MM.1S (cell line): Measurements from ENCODE around the gene MAN1C1.

Experiments
- DNase-seq: peaks from one replicate; pipeline ENCODE4 v3.0.0-alpha.2; 2015
- H2AFZ ChIP-seq: fragments of 300-600 bp; sonication (generic); 2 replicates; pipeline ENCODE4 v1.6.0; 2016; ENCODE audit warnings: antibody characterized with exemption, low read length
- H3F3A ChIP-seq: fragments of 300-600 bp; sonication (generic); 2 replicates; pipeline ENCODE4 v1.6.1; 2016; ENCODE audit warnings: mild to moderate bottlenecking, antibody characterized with exemption, low read length, moderate library complexity, mixed read lengths; ENCODE audit not compliant: insufficient read depth
- H3K27ac ChIP-seq: fragments of 300-600 bp; sonication (generic); 2 replicates; pipeline ENCODE4 v1.5.1; 2016; ENCODE audit warnings: mild to moderate bottlenecking, low read length
- H3K27me3 ChIP-seq: fragments of 300-600 bp; sonication (generic); replicated peaks from 2 replicates; pipeline ENCODE4 v1.6.0; 2016; ENCODE audit warnings: low read length; ENCODE audit not compliant: insufficient read depth
- H3K36me3 ChIP-seq: fragments of 300-600 bp; sonication (generic); replicated peaks from 2 replicates; pipeline ENCODE4 v1.6.1; 2016; ENCODE audit warnings: mild to moderate bottlenecking, low read length, mixed read lengths; ENCODE audit not compliant: insufficient read depth
- H3K4me1 ChIP-seq: fragments of 300-600 bp; sonication (generic); 2 replicates; pipeline ENCODE4 v1.6.1; 2016; ENCODE audit warnings: low read length, mixed read lengths
- H3K4me2 ChIP-seq: fragments of 300-600 bp; sonication (generic); 2 replicates; pipeline ENCODE4 v1.6.0; 2016; ENCODE audit warnings: low read depth, low read length
- H3K4me3 ChIP-seq: fragments of 300-600 bp; sonication (generic); 2 replicates; pipeline ENCODE4 v1.5.1; 2016; ENCODE audit warnings: low read length, mixed read lengths
- H3K79me2 ChIP-seq: fragments of 300-600 bp; sonication (generic); 2 replicates; pipeline ENCODE4 v1.6.1; 2016; ENCODE audit warnings: mixed run types, low read length, mixed read lengths
- H3K9ac ChIP-seq: fragments of 300-600 bp; sonication (generic); 2 replicates; pipeline ENCODE4 v1.6.1; 2016; ENCODE audit warnings: low read length, mixed read lengths
- H3K9me2 ChIP-seq: fragments of 300-600 bp; sonication (generic); replicated peaks from 2 replicates; pipeline ENCODE4 v1.6.1; 2016; ENCODE audit warnings: mild to moderate bottlenecking, low read length, mixed read lengths; ENCODE audit not compliant: insufficient read depth
- H3K9me3 ChIP-seq: fragments of 300-600 bp; sonication (generic); replicated peaks from 2 replicates; pipeline ENCODE4 v1.6.1; 2016; ENCODE audit warnings: mild to moderate bottlenecking, low read length, mixed read lengths; ENCODE audit not compliant: insufficient read depth
- H4K20me1 ChIP-seq: fragments of 300-600 bp; sonication (generic); 2 replicates; pipeline ENCODE4 v1.6.1; 2016; ENCODE audit warnings: mild to moderate bottlenecking, low read length, moderate library complexity, mixed read lengths; ENCODE audit not compliant: insufficient read depth
- EZH2 ChIP-seq: fragments of 300-600 bp; sonication (generic); optimal IDR thresholded peaks from 2 replicates; pipeline ENCODE3; 2017; ENCODE audit warnings: low read depth, mild to moderate bottlenecking, antibody characterized with exemption, low read length, mixed read lengths
- EZH2phosphoT487 ChIP-seq: fragments of 300-600 bp; sonication (generic); IDR thresholded peaks from 2 replicates; pipeline ENCODE4 v1.6.1; 2018; ENCODE audit warnings: antibody characterized with exemption, low read length
- TF ChIP-seq, protein P1 (sequence below): fragments of 300-600 bp; sonication (generic); IDR thresholded peaks from 2 replicates; pipeline ENCODE4 v1.5.1; 2016; ENCODE audit warnings: antibody characterized with exemption, low read length, mixed read lengths

MAN1C1 gene

DNA sequence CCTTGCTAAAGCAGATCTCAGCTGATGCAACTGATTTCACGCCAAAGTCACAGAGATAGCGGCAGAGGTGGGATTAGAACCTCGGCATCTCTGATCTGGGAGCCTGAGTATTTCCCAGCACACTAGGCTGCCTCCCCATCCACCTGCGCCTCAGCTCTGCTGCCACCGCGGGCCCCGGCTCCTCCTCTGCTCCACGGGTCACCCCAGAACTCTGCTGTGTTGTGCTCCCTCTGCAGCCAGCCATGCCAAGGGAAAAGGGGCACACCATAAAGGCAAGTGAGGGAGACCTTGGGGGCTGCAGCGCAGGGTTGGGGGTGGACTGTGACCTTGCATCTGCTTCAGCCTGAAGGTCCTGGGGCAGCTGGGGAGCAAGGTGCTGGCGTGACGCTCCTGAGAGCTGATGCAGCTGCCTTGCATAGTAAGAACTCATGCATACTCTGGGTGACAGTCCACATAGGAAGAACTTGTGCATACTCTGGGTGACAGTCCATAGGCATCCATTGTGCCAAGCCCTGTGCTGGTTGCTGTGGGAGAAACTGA lies 68.7 kb downstream of the MAN1C1 start:
- Histone ChIP-seq H2AFZ (no peak overlapping the region), H3K9me3 (no peaks in the 10 kb centered on the region), H3K79me2 (no peaks in the 10 kb centered on the region), H3K27ac (no peak overlapping the region), H4K20me1 (no peaks in the 10 kb centered on the region), H3K27me3 (no peaks in the 10 kb centered on the region), H3K4me1 (no peaks in the 10 kb centered on the region), H3K4me3 (no peak overlapping the region), H3K9me2 (no peaks in the 10 kb centered on the region), H3K4me2 (no peak overlapping the region), H3F3A (no peaks in the 10 kb centered on the region), H3K36me3 (no peaks in the 10 kb centered on the region), H3K9ac (no peak overlapping the region)
- DNase-seq: no peak
- TF ChIP-seq EZH2: no peak
- TF ChIP-seq EZH2phosphoT487: no peak
- TF ChIP-seq, protein P1, sequence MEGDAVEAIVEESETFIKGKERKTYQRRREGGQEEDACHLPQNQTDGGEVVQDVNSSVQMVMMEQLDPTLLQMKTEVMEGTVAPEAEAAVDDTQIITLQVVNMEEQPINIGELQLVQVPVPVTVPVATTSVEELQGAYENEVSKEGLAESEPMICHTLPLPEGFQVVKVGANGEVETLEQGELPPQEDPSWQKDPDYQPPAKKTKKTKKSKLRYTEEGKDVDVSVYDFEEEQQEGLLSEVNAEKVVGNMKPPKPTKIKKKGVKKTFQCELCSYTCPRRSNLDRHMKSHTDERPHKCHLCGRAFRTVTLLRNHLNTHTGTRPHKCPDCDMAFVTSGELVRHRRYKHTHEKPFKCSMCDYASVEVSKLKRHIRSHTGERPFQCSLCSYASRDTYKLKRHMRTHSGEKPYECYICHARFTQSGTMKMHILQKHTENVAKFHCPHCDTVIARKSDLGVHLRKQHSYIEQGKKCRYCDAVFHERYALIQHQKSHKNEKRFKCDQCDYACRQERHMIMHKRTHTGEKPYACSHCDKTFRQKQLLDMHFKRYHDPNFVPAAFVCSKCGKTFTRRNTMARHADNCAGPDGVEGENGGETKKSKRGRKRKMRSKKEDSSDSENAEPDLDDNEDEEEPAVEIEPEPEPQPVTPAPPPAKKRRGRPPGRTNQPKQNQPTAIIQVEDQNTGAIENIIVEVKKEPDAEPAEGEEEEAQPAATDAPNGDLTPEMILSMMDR: no peak

DNA sequence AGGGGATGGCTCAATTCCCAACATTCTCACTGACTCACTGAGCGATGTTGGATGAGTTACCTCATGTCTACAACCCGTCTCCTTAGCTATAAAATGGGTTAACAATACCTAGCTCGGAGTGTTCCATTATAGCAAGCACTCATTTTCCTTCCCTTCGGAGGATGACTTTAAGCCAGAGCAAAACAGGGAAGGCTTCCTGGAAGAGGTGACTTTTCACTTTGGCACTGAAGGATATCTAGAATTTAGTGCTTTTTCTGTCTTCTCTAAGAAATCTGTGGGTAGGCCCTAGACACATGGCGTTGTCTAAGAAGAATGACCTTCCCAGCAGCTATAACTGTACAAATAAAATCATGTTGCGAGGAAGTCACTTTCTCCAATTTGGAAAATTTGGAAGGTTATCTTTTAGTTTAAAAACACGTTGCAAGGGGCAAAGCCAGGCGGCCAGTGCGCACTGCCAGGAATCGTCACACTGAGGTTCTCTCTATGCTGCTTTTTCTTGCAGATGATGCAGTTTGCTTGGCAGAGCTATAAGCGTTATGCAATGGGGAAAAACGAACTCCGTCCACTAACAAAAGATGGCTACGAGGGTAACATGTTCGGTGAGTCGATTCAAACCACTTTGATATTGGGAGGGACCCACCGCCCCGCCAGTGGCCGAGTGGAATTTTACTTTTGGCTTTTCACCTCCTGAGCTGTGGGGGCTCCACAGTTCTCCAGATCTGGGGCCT lies 69.5 kb downstream of the MAN1C1 start:
- Histone ChIP-seq H3K27me3 (no peaks in the 10 kb centered on the region), H3F3A (no peaks in the 10 kb centered on the region), H3K4me2 (no peak overlapping the region), H3K79me2 (no peaks in the 10 kb centered on the region), H3K36me3 (no peaks in the 10 kb centered on the region), H3K4me3 (no peak overlapping the region), H3K9me3 (no peaks in the 10 kb centered on the region), H4K20me1 (no peaks in the 10 kb centered on the region), H3K4me1 (no peaks in the 10 kb centered on the region), H3K27ac (no peak overlapping the region), H2AFZ (no peak overlapping the region), H3K9me2 (no peaks in the 10 kb centered on the region), H3K9ac (no peak overlapping the region)
- no peak for DNase-seq
- TF ChIP-seq EZH2phosphoT487 (no peak), EZH2 (no peak)
- TF ChIP-seq, protein P1: no peak

DNA sequence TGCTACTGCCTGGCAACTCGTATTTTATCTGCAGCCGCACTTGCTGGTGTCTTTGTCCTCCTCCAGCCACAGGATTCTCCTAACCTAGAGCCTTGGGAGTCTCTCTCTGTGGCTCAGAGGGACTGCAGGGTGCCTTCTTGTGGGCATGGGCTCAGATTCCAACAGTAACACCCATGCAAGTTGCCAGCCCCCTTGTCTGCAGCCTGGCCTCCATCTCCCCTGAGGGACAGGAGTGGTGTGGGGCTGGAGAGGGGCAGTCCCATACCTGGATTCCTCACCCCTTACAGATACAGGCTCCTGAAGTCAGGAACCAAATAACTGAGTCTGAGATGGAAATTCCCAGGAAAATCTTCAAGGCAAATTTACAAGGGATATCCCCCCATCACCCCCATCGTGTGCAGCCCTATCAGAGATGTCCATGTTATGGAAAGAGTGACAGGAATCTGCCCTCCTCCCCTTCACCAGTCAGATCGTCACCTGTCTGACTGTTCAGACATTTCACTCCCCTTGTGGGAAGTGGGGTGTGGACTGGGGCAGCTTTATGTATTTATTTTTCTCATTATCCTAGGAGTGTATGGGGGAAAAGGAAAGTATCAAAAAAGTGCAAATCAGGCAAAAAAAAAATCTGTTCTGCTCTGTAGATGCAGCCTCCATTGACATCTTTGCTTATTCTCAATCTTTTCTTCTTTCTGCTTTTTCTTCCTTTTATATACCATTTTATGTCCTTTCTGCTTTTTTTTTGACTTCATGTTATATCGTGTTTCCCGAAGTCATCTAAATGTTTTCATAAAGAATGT lies 70.8 kb downstream of the MAN1C1 start:
- H3K4me3 ChIP-seq: no peak overlapping the region

More for the DNA sequence above, 70.8 kb downstream of the MAN1C1 start:
- no peaks in the 10 kb centered on the region for H3K36me3 ChIP-seq
- TF ChIP-seq EZH2 (no peak), EZH2phosphoT487 (no peak)
- no peaks in the 10 kb centered on the region for H3K9me2 ChIP-seq
- H2AFZ ChIP-seq: no peak overlapping the region
- no peaks in the 10 kb centered on the region for H3K27me3 ChIP-seq
- no peak for DNase-seq
- no peaks in the 10 kb centered on the region for H3K9me3 ChIP-seq
- H3K9ac ChIP-seq: no peak overlapping the region
- no peaks in the 10 kb centered on the region for H3F3A ChIP-seq
- H3K27ac ChIP-seq: no peak overlapping the region
- no peaks in the 10 kb centered on the region for H4K20me1 ChIP-seq
- no peak overlapping the region for H3K4me2 ChIP-seq
- H3K4me1 ChIP-seq: no peaks in the 10 kb centered on the region
- H3K79me2 ChIP-seq: no peaks in the 10 kb centered on the region
